ENCODE data around the gene WDPCP.

DNA sequence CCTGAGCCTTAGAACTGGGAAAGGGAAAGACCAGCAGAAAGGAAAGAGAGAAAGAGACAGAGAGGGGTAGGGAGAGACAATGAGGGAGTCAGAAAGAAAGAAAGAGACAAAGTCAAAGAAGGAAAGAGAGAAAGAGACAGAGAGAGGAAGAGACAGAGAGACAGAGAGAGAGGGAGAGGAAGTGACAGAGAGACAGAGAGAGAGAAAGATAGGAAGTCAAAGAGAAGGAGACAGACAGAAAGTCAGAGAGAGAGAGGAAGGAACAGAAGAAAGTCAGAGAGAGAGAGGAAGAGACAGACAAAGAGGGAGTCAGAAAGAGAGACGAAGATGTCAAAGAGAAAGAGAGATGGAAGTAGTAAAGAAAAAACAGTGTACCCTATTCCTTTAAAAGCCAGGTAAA, 261.8 kb downstream of the WDPCP start:
- TF ChIP-seq, protein P1, sequence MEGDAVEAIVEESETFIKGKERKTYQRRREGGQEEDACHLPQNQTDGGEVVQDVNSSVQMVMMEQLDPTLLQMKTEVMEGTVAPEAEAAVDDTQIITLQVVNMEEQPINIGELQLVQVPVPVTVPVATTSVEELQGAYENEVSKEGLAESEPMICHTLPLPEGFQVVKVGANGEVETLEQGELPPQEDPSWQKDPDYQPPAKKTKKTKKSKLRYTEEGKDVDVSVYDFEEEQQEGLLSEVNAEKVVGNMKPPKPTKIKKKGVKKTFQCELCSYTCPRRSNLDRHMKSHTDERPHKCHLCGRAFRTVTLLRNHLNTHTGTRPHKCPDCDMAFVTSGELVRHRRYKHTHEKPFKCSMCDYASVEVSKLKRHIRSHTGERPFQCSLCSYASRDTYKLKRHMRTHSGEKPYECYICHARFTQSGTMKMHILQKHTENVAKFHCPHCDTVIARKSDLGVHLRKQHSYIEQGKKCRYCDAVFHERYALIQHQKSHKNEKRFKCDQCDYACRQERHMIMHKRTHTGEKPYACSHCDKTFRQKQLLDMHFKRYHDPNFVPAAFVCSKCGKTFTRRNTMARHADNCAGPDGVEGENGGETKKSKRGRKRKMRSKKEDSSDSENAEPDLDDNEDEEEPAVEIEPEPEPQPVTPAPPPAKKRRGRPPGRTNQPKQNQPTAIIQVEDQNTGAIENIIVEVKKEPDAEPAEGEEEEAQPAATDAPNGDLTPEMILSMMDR (IDR thresholded peaks at IDR 0.05), result no peak
- no peak for TF ChIP-seq POLR2A (IDR thresholded peaks at IDR 0.05; ENCODE audit: low read depth)
- TF ChIP-seq POLR2AphosphoS5 (IDR thresholded peaks at IDR 0.05), result no peak
- TF ChIP-seq EP300 (IDR thresholded peaks at IDR 0.05), result no peak

Data from esophagus muscularis mucosa (tissue), 4 donors.